Motor neuron (in vitro differentiated cells): Measurements from ENCODE around the gene CFAP54. TPM values are rescaled to one million over a fixed set of nuclear protein-coding genes. Genes with fewer than 3 reads are reported as not detected.
"Not testable (repeated sequence)": the region's sequence is repeated elsewhere in the genome, so short reads cannot be mapped to it uniquely, and the experiment has no call there.

Experiments
- ATAC-seq, 8 experiments: fragments of 200-7000 bp; cut with Tn5 transposase; replicated peaks in 6 of 8; 2 replicates each; pipeline ENCODE4 v1.8.0; 2021; ENCODE audit warnings: mild to moderate bottlenecking in 8 of 8, moderate library complexity in 8 of 8
- H3K27ac ChIP-seq, 2 donors: fragments of 250-450 bp; sonication (Bioruptor Pico); 2 replicates each; pipeline ENCODE4 v1.9.0; 2021; ENCODE audit warnings: antibody characterized with exemption in 2 of 2, mild to moderate bottlenecking in 2 of 2, moderate library complexity in 1 of 2
- H3K4me1 ChIP-seq, 2 donors: fragments of 250-450 bp; sonication (Bioruptor Pico); replicated peaks in 1 of 2; 2 replicates each; pipeline ENCODE4 v1.6.1; 2021; ENCODE audit warnings: antibody characterized with exemption in 2 of 2, mild to moderate bottlenecking in 2 of 2, moderate library complexity in 1 of 2
- H3K4me3 ChIP-seq, 5 donors: fragments of 250-450 bp; sonication (Bioruptor Pico); 2 replicates each; pipeline ENCODE4 v1.9.0; 2021; ENCODE audit warnings: antibody characterized with exemption in 5 of 5, mild to moderate bottlenecking in 5 of 5, moderate library complexity in 4 of 5
- WGBS, 10 experiments: fragments of 450-650 bp; shearing (Covaris generic); methylation state at CpG; one replicate each; pipeline ENCODE4 v1.0.0; 2022; 5-methylcytosine and 5-hydroxymethylcytosine counted together
- in situ Hi-C, 9 experiments: fragments of 400-800 bp; cut with MboI; loops; one replicate each; pipeline ENCODE4 v1.15.0; 2021; ENCODE audit warnings: low sequenced_read_pairs in 9 of 9, low pct_unique_long_range_greater_than_20kb in 2 of 9; ENCODE audit not compliant: unreplicated experiment in 9 of 9
- total RNA-seq, 8 experiments: library from RNA; unstranded; fragments of 300-600 nt; gene quantifications; 2 replicates each; pipeline versions ENCODE4 v1.2.3 to v1.2.4, GENCODE V29; 2022

The CFAP54 gene
- 10 to 100 TPM in 1 of 8 experiments, 1 to 10 TPM in 5, under 1 TPM in 2; 0.46 to 23.9 (median 1.5) TPM for total RNA-seq

- Histone ChIP-seq H3K4me1 (peaks cover 0 to 2% of the 10 kb centered on the region in 2 donors), H3K27ac (peak within 1 kb of the TSS; percentile 2 to 61), H3K4me3 (peak within 1 kb of the TSS; percentile 54 to 89 (median 68))
- 0 to 5% (median 2%) methylated on average over 3 to 16 of the region's 53 CpGs; no CpG with 5 or more reads in 4 of the 10 experiments for WGBS, 10 experiments
- ATAC-seq: peak; percentile 91 to 99 (median 99)
- in situ Hi-C loops: no loop called here
These were observed at the start of gene CFAP54 for GRCh38 chr12:96489392-96490056. Gene CFAP54 (plus strand): TSS chr12:96489577. CDS start chr12:96489610, 33 bp downstream.

- H3K4me3 ChIP-seq: no peak overlapping the region
- H3K27ac ChIP-seq: no peak overlapping the region
- 43 to 90% (median 69%) methylated on average over 1 to 3 of the region's 3 CpGs; no CpG with 5 or more reads in 4 of the 10 experiments for WGBS, 10 experiments
- no peaks in the 10 kb centered on the region for H3K4me1 ChIP-seq
- ATAC-seq: no peak
- in situ Hi-C loops: no loop called here
These were observed 47.6 kb upstream of the CFAP54 start for GRCh38 chr12:96441816-96442215.

GRCh38 chr12:96442906-96443305, 46.5 kb upstream of the CFAP54 start:
- 40 to 100% (median 80%) methylated on average over 1 to 3 of the region's 3 CpGs; no CpG with 5 or more reads in 1 of the 10 experiments for WGBS, 10 experiments
- ATAC-seq: no peak
- H3K4me1 ChIP-seq: no peaks in the 10 kb centered on the region
- no peak overlapping the region for H3K27ac ChIP-seq
- in situ Hi-C loops: no loop called here
- H3K4me3 ChIP-seq: no peak overlapping the region

- in situ Hi-C loops: no loop called here
- 90 to 100% (median 95%) methylated on average over 2 to 10 of the region's 10 CpGs for WGBS, 10 experiments
- no peak for ATAC-seq
- no peak overlapping the region for H3K4me3 ChIP-seq
- no peaks in the 10 kb centered on the region for H3K4me1 ChIP-seq
- H3K27ac ChIP-seq: no peak overlapping the region
These were observed 45.0 kb upstream of the CFAP54 start for GRCh38 chr12:96444399-96444798.

- ATAC-seq: peak in 7 of 8 experiments; percentile 33 to 74 (median 68)
- no peak overlapping the region for H3K27ac ChIP-seq
These were observed 43.4 kb upstream of the CFAP54 start for GRCh38 chr12:96445691-96446583.

GRCh38 chr12:96447256-96447655, 42.1 kb upstream of the CFAP54 start:
- in situ Hi-C loops: no loop called here
- Histone ChIP-seq H3K4me1 (no peaks in the 10 kb centered on the region), H3K4me3 (no peak overlapping the region), H3K27ac (no peak overlapping the region)
- 60 to 100% (median 82%) methylated on average over 1 to 3 of the region's 3 CpGs; no CpG with 5 or more reads in 2 of the 10 experiments for WGBS, 10 experiments
- no peak for ATAC-seq

More at GRCh38 chr12:96445691-96446583, 43.4 kb upstream of the CFAP54 start:
- in situ Hi-C loops: no loop called here
- Histone ChIP-seq H3K4me1 (no peaks in the 10 kb centered on the region), H3K4me3 (no peak overlapping the region)
- WGBS, 10 experiments: 11 to 100% (median 74%) methylated on average over 1 to 6 of the region's 6 CpGs

GRCh38 chr12:96448300-96448699, 41.1 kb upstream of the CFAP54 start:
- WGBS, 10 experiments: 52 to 100% (median 90%) methylated on average over 2 to 3 of the region's 3 CpGs; no CpG with 5 or more reads in 1 of the 10 experiments
- H3K27ac ChIP-seq: no peak overlapping the region
- H3K4me1 ChIP-seq: no peaks in the 10 kb centered on the region
- in situ Hi-C loops: no loop called here
- ATAC-seq: no peak
- no peak overlapping the region for H3K4me3 ChIP-seq

GRCh38 chr12:96452261-96452922, 37.0 kb upstream of the CFAP54 start:
- Histone ChIP-seq H3K27ac (no peak overlapping the region), H3K4me3 (no peak overlapping the region), H3K4me1 (no peaks in the 10 kb centered on the region)
- in situ Hi-C loops: no loop called here
- no peak for ATAC-seq
- 55 to 100% (median 86%) methylated on average over 1 to 3 of the region's 3 CpGs for WGBS, 10 experiments

- no peak overlapping the region for H3K27ac ChIP-seq
- ATAC-seq: no peak
- no peak overlapping the region for H3K4me3 ChIP-seq
- in situ Hi-C loops: no loop called here
- H3K4me1 ChIP-seq: no peaks in the 10 kb centered on the region
These were observed 35.0 kb upstream of the CFAP54 start for GRCh38 chr12:96454396-96454795.

- ATAC-seq: no peak
- in situ Hi-C loops: no loop called here
- Histone ChIP-seq H3K27ac (no peak overlapping the region), H3K4me1 (no peaks in the 10 kb centered on the region), H3K4me3 (no peak overlapping the region)
- 71 to 100% (median 83%) methylated on average over 2 to 5 of the region's 5 CpGs; no CpG with 5 or more reads in 1 of the 10 experiments for WGBS, 10 experiments
These were observed 33.0 kb upstream of the CFAP54 start for GRCh38 chr12:96456265-96456974.

GRCh38 chr12:96457191-96457930, 32.0 kb upstream of the CFAP54 start:
- Histone ChIP-seq H3K4me3 (no peak overlapping the region), H3K4me1 (no peaks in the 10 kb centered on the region), H3K27ac (no peak overlapping the region)
- no peak for ATAC-seq
- in situ Hi-C loops: no loop called here
- WGBS, 10 experiments: 50 to 100% (median 86%) methylated on average over 1 to 4 of the region's 4 CpGs; no CpG with 5 or more reads in 2 of the 10 experiments

- H3K4me3 ChIP-seq, H3K27ac ChIP-seq, ATAC-seq, H3K4me1 ChIP-seq, in situ Hi-C loops: not testable (repeated sequence)
- WGBS, 10 experiments: 50 to 100% (median 77%) methylated on average over 1 to 5 of the region's 6 CpGs; no CpG with 5 or more reads in 1 of the 10 experiments
These were observed 30.1 kb upstream of the CFAP54 start for GRCh38 chr12:96459281-96459680.
